ENCODE measurements around the gene TOPORS.

DNA sequence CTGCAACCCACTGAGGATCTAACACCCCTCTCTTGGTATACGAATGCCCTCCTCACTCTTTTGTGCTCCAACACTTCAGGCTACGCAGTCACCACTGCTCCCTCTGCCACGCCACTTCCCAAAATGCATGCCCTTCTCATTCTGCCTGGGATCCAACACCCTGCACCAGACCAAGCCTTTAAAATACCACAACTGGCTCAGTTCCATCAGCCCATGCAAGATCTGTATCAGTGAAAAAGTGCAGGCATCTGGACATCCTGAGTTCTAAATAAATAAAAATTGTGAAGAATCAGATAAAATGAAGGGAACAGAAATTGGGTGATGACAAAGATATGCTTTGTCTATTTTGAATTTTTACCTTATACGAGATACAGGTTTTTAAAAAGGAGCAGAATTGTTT, 17.9 kb upstream of the TOPORS start:
- TF ChIP-seq, protein P1, sequence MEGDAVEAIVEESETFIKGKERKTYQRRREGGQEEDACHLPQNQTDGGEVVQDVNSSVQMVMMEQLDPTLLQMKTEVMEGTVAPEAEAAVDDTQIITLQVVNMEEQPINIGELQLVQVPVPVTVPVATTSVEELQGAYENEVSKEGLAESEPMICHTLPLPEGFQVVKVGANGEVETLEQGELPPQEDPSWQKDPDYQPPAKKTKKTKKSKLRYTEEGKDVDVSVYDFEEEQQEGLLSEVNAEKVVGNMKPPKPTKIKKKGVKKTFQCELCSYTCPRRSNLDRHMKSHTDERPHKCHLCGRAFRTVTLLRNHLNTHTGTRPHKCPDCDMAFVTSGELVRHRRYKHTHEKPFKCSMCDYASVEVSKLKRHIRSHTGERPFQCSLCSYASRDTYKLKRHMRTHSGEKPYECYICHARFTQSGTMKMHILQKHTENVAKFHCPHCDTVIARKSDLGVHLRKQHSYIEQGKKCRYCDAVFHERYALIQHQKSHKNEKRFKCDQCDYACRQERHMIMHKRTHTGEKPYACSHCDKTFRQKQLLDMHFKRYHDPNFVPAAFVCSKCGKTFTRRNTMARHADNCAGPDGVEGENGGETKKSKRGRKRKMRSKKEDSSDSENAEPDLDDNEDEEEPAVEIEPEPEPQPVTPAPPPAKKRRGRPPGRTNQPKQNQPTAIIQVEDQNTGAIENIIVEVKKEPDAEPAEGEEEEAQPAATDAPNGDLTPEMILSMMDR (IDR thresholded peaks at IDR 0.05; ENCODE audit: low read depth, low read length, poor library complexity, severe bottlenecking) = no peak
- no peak for TF ChIP-seq EZH2phosphoT487 (IDR thresholded peaks at IDR 0.05; ENCODE audit: borderline replicate concordance, low read length)
